GM19397 (cell line): ENCODE results near the gene TBCCD1.
"Not testable (repeated sequence)": the region's sequence is repeated elsewhere in the genome, so short reads cannot be mapped to it uniquely, and the experiment has no call there.

ENCODE experiments used
- ATAC-seq: cut with Tn5 transposase; IDR thresholded peaks from one replicate; pipeline ENCODE4 v1.9.1; 2021; ENCODE audit warnings: mild to moderate bottlenecking, moderate library complexity; ENCODE audit not compliant: unreplicated experiment

The TBCCD1 gene

DNA sequence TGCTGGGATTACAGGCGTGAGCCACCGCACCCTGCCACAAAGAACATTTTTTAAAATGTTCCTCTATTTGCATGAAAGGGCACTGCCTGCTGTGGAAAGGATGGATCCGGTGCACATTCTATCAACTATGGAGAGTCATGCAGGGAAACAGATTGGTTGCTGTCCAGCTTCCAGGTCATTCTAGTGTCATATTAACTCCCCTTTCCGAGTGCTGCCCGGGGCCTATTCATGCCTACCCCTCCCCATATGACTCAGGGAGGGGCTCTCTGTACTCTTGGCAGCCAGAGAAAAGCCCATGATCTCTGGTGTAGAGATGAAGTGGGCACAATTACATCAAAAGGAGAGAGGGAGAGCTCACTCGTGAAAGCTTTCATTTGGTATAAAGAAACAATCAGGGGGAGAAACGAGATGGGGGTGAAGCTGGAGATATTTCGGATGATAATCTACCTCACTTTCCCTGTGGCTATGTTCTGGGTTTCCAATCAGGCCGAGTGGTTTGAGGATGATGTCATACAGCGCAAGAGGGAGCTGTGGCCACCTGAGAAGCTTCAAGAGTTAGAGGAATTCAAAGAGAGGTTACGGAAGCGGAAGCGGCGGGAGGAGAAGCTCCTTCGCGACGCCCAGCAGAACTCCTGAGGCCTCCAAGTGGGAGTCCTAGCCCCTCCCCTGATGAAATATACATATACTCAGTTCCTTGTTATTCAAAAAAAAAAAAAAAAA, 29.6 kb upstream of the TBCCD1 start:
- ATAC-seq: no peak

- ATAC-seq: no peak
Observed at GRCh38 chr3:186594591-186595113, 27.5 kb upstream of the TBCCD1 start.

DNA sequence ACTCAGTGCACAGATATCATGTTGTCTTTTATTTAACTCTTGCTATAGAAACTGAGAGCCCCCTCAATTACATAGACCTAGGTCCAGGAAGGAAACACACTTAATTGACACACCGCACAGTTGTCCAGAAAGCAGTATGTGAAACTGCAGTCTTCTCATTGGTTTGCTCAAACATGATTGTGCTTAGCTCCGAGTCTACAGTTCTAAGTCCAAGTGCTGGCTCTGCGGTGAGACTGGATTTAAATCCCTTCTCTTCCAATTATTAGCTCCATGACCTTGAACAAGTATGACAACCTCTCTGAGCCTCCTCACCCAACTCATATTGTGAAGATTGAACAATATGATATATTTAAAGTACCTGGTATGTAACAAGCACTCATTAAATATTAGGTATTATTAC, 26.7 kb upstream of the TBCCD1 start:
- ATAC-seq: no peak

DNA sequence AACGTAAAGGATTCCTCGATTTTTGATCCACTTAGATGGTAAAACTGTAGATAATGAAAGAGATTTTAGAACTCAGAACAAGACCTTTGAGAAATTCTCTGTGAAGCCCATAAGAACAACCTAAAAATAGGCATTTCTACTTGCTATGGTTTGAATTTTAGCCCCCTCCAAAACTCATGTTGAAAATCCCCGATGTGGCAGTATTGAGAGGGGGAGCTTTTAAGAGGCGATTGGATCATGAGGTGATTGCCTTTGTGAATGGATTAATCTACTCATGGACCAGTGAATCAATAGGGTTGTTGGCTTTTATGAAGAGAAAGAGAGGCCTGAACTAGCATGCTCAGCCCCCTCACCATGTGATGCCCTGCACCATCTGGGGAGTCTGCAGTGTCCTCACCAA, 25.5 kb upstream of the TBCCD1 start:
- ATAC-seq: no peak

DNA sequence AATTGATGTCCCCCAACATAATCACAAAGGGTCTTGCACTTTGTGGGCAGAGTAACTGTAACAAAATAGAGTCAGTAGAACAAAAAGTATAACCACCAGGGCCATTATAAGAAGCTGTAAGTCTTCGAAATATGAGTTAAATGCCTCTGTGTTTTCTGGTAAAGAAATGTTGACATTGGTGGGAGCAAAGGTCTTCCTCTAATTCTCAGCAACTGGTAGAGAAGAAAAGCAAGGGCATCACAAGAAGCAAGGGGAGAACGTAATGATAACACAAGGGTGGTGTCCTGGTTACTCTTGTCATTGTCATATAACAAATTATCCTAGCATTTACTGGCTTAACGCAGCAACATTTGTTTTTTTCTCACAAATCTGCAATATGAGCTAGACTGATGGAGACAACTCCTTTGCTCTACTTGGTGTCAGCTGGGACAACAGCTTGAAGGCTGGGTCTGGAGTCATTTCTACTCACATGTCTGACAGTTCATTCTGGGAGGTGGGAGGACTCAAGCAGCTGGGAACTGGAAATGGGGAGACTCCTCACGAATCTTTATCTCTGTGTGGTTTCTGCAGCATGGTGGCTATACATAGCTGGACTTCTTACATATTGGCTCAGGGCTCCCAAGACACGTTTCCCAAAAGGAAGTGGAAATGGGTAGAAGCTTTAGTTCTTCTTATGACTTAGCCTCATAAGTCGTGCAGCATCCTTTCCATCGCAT, 23.6 kb upstream of the TBCCD1 start:
- no peak for ATAC-seq

DNA sequence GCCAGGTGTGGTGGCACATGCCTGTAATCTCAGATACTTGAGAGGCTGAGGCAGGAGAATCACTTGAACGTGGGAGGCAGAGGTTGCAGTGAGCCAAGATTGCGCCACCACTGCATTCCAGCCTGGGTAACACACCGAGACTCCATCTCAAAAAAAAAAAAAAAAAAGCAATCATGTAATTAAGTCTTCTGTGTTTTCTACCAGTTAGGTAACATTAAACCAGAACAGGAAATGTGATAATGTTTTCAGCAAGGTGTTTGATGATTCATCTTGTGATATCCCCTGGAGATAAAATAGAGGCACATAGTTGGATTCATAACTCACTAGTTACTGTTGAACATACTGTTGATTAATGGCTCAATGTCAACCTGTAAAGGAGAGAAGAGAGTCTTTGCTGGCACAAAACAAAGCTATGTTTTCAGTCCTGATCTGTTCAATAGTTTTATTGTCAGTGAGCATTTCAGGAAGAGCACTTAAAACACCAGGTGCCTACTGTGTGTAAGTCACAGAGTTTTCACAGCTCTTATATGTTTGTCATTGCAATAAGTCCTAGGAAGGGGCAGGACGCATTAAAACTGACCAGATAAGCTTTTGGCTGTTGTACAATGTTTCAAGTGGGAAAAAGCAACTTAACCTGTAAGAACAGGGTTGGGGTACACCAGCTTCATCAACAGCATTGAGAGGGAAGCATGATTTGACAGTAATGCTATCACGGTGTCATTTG, 22.9 kb upstream of the TBCCD1 start:
- ATAC-seq: no peak

- ATAC-seq: no peak
Observed at GRCh38 chr3:186589121-186589520, 22.0 kb upstream of the TBCCD1 start.

DNA sequence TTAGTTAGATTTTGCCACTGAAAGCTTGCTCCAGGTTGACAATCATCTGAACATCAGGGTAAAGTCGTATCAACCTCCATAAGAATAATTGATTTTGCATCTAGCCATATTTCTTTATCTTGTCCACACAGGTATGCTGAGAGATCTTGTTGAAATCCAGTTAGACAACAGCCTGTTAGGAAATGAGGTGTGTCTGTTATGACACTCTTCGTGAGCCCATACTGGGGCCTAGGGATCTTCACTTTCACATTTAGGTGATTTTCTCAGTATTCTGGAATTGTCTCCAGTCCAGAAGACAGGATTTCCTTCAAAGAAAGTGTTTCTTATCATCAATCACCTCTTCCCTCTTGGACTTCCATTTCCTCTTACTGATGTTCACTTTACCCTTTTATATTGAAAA, 21.5 kb upstream of the TBCCD1 start:
- ATAC-seq: no peak

GRCh38 chr3:186587183-186587582, 20.0 kb upstream of the TBCCD1 start:
- ATAC-seq: no peak

DNA sequence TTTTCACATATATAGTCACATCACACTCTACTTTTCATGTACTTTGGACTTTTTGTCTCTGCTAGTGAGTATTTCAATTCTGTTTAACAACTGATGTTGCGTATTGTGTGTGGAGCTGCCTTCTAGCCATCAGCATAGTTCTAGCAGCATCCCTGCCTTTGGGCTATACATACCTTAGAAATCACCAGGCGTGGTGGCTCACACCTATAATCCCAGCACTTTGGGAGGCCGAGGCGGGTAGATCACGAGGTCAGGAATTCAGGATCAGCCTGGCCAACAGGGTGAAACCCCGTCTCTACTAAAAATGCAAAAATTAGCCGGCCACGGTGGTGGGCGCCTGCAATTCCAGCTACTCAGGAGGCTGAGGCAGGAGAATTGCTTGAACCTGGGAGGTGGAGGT, 19.1 kb upstream of the TBCCD1 start:
- not testable (repeated sequence) for ATAC-seq

- no peak for ATAC-seq
Observed at GRCh38 chr3:186583831-186584230, 16.7 kb upstream of the TBCCD1 start.

DNA sequence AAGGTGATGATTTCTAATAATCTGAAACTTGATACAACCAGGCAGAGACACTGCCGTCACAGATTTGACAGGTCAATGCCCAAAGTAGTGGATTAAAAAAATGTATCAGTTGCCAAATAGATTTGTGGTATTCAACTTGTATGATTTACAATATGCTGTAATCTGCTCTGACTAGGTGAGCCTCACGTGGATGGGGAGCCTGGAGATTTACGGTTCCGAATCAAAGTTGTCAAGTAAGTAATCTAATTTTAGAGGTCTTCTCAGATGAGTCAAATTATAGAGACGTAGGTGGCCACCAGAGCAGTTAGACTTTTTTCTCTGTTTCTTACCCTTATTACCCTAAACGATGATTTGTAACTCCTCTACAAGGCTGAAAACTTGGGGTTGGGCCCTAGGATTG, 15.4 kb upstream of the TBCCD1 start:
- ATAC-seq: no peak

DNA sequence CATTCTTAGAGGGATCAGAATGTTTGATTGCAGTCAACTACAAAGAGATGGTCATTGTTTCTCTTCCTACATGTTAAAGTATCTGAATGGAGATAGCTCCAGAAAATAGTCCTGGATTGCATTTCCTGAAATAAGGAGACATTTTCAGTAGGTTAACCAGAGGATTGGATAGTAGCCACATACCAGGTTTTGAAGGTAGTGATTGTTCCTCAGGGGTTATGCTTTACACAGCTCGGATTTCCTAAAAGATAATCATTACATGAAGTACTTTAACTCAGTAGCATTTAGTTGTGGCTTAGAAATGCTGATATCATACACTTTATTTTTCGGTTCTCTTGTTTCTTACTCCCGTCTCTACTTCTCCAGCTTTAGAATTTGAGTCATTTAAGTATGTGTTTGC, 13.6 kb upstream of the TBCCD1 start:
- ATAC-seq: no peak

- no peak for ATAC-seq
Observed at GRCh38 chr3:186577521-186577920, 10.4 kb upstream of the TBCCD1 start.

- ATAC-seq: no peak
Observed at GRCh38 chr3:186571644-186572013, 4.5 kb upstream of the TBCCD1 start.

DNA sequence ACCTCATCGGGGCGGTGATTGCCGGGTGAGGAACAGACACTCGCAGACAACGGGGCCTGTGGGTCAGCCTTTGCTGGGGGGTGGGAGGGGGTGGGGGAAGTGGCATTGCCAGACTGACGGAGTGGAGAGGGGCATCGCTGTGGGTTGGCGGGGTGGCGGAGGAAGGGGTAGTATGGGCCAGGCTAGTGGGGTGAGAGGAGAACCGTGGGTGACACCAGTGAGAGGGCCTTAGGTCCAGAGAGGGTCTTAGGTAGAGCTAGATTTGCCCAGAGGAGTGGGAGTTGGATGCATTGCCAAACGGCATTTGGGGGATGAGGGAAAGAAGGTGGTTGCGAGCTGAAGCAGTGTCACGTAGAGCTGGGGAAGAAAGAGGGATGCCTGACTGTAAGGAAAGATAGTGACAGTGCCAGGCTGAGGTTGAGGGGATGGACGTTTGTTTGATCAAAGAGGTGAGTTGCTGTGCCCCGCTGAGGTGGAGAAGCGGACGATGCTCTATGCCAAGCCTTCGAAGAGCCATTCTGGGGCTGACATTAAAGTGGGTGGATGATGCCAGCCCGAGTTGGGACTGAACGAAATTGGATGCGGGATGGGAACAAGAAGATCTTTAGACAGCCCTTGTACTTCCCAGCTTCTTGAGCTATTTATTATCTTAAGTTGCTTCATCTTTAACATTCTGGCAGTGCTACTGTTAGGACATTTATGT, 4.0 kb upstream of the TBCCD1 start:
- no peak for ATAC-seq

DNA sequence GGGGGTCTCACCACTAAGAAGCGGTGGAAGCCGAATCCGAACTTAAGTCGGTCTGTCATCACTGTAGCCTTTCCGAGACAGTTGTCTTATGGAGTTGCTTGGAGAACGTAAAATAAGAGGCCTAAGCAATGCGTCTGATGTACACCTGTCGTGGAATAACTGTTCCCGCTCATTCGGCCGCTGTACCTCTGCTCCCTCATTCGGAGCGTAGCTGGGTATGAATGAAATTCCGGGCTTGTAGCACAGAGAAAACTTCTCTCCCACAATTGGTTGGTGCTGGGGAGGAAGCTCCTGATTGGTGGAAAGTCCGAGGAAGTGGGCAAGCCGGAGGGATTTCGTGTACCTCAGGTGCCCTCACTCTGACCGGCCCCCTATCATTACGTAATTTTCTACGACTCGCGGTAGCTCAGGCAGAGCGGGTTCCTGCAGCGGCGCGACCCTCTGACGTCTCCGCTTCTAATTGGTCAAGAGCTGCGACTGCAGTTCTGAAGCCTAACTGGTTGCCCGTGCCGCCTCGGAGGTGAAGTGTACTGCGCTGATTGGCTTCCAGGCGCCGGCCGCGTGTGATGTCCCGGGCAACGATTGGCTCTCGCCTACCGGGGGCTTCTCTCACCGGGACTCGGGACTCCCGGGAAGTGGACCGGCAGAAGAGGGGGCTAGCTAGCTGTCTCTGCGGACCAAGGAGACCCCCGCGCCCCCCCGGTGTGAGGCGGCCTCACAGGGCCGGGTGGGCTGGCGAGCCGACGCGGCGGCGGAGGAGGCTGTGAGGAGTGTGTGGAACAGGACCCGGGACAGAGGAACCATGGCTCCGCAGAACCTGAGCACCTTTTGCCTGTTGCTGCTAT, 3.2 kb upstream of the TBCCD1 start, which contains the start of gene DNAJB11:
Gene DNAJB11 (plus strand): TSS at position 625 of the 845 bp plus-strand sequence. CDS start 178 bp downstream, at position 803.
- ATAC-seq: peak; percentile 86

- ATAC-seq: no peak
Observed at GRCh38 chr3:186569779-186570095, 2.6 kb upstream of the TBCCD1 start.

GRCh38 chr3:186569361-186569760, 2.2 kb upstream of the TBCCD1 start:
- ATAC-seq: not testable (repeated sequence)

DNA sequence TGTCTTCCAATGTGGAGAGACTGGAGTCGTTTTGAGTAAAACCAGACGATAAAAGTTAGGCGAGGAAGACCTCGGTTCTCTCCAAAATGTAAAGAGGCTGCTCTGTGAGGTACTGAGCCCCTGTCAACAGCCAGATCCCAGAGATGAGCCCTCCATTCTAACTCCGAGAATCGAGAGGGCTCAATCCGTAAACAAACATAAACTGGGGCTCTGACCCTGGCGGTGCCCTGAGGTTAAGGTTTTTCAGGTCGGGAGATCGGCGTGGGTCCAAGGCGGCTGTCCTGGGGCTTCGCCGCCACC, 417 bp downstream of the TBCCD1 start:
- no peak for ATAC-seq
